Suppressor macrophage treated with lipopolysaccharide for 4 hours (primary cell): ENCODE measurements around the gene CPEB3.
A peak's percentile ranks its signal among the peaks of the same experiment; 100 is the strongest.
"Not testable (repeated sequence)": the region's sequence is repeated elsewhere in the genome, so short reads cannot be mapped to it uniquely, and the experiment has no call there.

Experiments
- DNase-seq: peaks from one replicate; pipeline ENCODE4 v3.0.0-alpha.2; 2020

CPEB3 gene

GRCh38 chr10:92087750-92088395 is 203.0 kb downstream of the CPEB3 start:
- DNase-seq = peak; percentile 74

GRCh38 chr10:92082583-92083280 is 208.1 kb downstream of the CPEB3 start:
- peak; percentile 46 for DNase-seq

GRCh38 chr10:92081641-92082040 is 209.2 kb downstream of the CPEB3 start:
- DNase-seq = no peak

GRCh38 chr10:92080244-92080643 is 210.6 kb downstream of the CPEB3 start:
- DNase-seq = no peak

GRCh38 chr10:92079003-92079402 is 211.9 kb downstream of the CPEB3 start:
- no peak for DNase-seq

GRCh38 chr10:92076722-92077121 is 214.2 kb downstream of the CPEB3 start:
- DNase-seq = no peak

- no peak for DNase-seq
These were observed 215.0 kb downstream of the CPEB3 start for GRCh38 chr10:92075829-92076228.

- peak; percentile 9 for DNase-seq
These were observed 216.6 kb downstream of the CPEB3 start for GRCh38 chr10:92074126-92074887.

- no peak for DNase-seq
These were observed 222.0 kb downstream of the CPEB3 start for GRCh38 chr10:92068900-92069299.

- DNase-seq = no peak
These were observed 224.5 kb downstream of the CPEB3 start for GRCh38 chr10:92066386-92066785.

- no peak for DNase-seq
These were observed 226.4 kb downstream of the CPEB3 start for GRCh38 chr10:92064506-92064905.

GRCh38 chr10:92062273-92062672 is 228.6 kb downstream of the CPEB3 start:
- no peak for DNase-seq

GRCh38 chr10:92054807-92055206 is 236.1 kb downstream of the CPEB3 start:
- DNase-seq = no peak

- DNase-seq = no peak
These were observed 238.1 kb downstream of the CPEB3 start for GRCh38 chr10:92052741-92053140.

- DNase-seq = no peak
These were observed 238.8 kb downstream of the CPEB3 start for GRCh38 chr10:92052088-92052487.

- DNase-seq = no peak
These were observed 243.7 kb downstream of the CPEB3 start for GRCh38 chr10:92047215-92047614.

GRCh38 chr10:92045641-92046106 is 245.2 kb downstream of the CPEB3 start:
- DNase-seq = no peak

- DNase-seq = no peak
These were observed 248.3 kb downstream of the CPEB3 start for GRCh38 chr10:92042541-92042940.

- no peak for DNase-seq
These were observed 251.9 kb downstream of the CPEB3 start for GRCh38 chr10:92038949-92039348.

- not testable (repeated sequence) for DNase-seq
These were observed 257.8 kb downstream of the CPEB3 start for GRCh38 chr10:92033070-92033469.

- DNase-seq = no peak
These were observed 259.3 kb downstream of the CPEB3 start for GRCh38 chr10:92031580-92031979.

- no peak for DNase-seq
These were observed 263.7 kb downstream of the CPEB3 start for GRCh38 chr10:92027141-92027540.

- DNase-seq = not testable (repeated sequence)
These were observed 265.5 kb downstream of the CPEB3 start for GRCh38 chr10:92025340-92025739.

GRCh38 chr10:92024700-92025099 is 266.2 kb downstream of the CPEB3 start:
- no peak for DNase-seq
